Measurements from ENCODE around the gene OR8B4.
"Not testable (repeated sequence)": the region's sequence is repeated elsewhere in the genome, so short reads cannot be mapped to it uniquely, and the experiment has no call there.

OR8B4 gene, protein sequence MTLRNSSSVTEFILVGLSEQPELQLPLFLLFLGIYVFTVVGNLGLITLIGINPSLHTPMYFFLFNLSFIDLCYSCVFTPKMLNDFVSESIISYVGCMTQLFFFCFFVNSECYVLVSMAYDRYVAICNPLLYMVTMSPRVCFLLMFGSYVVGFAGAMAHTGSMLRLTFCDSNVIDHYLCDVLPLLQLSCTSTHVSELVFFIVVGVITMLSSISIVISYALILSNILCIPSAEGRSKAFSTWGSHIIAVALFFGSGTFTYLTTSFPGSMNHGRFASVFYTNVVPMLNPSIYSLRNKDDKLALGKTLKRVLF

DNA sequence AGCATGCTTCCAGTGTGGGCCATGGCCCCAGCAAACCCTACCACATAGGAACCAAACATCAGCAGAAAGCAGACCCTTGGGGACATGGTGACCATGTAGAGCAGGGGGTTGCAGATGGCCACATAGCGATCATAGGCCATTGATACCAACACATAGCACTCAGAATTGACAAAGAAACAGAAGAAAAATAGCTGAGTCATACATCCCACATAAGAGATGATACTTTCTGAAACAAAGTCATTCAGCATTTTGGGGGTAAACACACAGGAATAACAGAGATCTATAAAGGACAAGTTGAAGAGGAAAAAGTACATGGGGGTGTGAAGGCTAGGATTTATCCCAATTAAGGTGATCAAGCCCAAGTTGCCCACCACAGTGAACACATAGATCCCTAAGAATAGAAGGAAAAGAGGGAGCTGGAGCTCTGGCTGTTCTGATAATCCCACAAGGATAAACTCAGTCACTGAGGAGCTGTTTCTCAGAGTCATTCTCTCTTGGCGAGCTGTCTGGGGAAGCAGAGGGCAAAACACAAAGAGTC is at the start of gene OR8B4:
Gene OR8B4 (minus strand): TSS at position 488 of the 538 bp plus-strand sequence. CDS start 0 bp downstream, at position 488.
- DNase-seq, result no peak

DNA sequence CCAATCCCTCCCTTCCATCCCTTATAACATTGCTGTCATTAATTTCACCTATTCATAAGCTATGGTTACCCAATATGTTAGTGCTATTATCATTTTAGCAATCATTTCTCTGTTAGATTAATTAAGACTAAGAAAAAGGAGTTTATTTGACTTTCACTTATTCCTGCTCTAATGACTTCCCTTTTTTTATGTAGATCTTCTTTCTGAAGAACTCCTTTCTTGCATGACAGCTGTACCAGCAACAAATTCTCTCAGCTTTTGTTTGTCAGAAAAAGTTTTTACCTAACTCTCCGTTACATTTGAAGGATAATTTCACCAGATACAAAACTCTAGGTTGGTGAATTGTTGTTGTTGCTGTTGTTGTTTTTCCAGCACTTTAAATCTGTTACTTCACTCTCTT is 49.4 kb upstream of the OR8B4 start:
- DNase-seq, result no peak

DNA sequence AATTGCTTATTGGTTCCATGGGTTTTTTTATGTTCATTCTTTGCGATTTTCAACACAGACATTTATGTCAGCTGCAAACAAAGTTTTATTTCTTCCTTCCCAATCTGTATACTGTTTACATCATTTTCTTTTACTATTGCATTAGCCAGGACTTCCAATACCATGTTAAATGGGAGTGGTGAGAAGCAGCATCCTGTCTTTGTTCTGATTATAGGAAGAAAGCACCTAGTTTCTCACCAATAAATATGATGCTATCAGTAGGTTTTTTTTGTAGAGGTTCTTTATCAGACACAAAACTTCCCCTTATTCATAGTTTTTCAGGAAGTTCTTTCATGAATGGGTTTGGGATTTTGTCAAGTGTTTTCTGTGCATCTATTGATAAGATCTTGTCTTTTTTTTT is 48.8 kb upstream of the OR8B4 start:
- no peak for DNase-seq

DNA sequence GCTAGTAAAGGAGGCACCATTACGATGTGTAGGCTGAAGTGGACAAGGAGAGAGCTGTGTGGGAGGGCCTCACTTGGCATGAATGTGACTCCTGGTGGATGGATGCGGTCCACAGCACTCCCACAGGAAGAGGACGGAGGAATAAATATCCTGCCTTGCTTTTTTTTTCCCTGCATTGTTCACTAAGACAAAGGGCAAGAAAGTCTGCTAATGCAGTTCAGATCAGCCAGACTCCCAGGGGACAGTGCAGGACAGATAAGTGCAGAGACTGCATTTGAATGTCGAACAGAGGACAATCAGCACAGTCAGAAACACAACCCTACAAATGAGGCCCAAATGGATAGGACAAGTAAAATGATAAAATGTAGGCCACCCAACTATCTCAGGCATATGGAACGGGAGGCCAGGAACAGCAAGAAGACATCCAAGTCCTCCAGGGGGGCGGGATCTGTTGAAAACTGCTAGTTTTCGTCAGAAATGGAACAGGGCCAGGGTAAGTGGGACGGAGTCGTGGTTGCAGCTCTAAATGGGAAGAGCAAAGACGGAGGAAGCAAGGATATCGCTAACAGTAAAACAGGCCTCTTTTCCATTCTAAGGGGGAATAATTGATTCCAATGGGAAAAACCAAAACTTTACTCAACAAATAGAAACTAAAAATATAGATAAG is 46.0 kb upstream of the OR8B4 start:
- DNase-seq, result no peak

DNA sequence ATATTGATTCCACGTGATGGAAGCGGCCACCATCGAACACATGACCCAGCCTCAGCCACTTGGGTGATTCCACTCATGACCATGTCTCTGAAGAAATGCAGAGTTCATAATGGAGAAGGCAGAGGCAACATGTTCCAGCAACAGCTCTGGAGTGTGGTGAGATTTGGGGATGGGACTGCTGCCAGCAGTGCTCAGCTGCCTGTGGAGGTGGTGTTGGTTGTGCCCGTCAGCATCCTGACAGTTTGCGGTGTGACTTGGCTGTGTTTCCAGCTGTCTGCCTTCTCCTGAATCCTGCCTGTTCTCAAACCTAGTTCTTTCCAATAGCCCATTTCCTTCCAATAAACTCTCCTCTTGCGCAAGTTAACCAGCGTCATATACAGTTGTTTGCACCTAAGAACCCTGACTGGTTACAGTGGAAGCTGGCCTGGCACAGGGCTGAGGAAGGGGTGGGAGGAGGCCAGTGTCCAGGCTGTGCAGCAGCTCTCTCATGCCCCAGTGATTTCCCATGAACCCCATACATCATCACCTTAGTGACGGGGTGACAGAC is 42.8 kb upstream of the OR8B4 start:
- no peak for DNase-seq

DNA sequence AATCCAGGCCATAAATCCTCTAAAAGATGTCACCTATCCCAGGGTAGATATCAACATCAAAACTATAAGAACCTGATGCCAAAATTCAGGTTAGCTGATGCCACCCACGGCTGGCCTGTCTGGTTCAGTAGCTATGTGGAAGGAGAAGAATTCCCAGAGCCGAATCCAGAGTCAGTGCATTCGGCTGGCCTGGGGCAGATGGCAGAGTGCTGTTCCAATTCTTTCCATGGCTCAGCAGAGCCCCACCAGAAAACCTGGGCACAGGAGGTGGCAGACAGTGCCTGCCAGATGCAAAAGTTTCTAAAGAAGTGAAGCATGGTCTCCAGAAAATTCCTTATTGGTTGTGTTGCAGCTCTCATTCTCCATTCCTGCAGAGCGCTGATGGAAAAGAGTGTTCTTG is 40.7 kb upstream of the OR8B4 start:
- DNase-seq, result no peak

DNA sequence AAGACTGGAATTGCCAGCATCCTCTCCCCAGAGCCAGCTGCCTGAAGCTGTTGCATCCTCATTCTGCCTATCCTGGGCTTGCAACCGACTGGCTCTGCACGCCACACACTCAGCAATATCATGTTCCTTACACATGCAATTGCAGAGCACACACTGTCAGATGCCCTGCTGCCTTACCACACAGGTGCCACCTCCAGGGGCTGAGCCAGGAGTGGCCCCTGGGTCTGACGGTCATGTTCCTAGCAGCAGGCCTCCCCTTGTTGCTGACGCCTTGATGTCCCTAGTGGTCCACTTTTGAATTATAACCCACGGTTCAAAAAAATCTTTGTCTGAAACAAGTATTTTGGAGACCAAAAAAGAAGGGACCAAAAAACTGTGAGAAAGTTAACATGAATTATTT is 39.3 kb upstream of the OR8B4 start:
- DNase-seq, result no peak

DNA sequence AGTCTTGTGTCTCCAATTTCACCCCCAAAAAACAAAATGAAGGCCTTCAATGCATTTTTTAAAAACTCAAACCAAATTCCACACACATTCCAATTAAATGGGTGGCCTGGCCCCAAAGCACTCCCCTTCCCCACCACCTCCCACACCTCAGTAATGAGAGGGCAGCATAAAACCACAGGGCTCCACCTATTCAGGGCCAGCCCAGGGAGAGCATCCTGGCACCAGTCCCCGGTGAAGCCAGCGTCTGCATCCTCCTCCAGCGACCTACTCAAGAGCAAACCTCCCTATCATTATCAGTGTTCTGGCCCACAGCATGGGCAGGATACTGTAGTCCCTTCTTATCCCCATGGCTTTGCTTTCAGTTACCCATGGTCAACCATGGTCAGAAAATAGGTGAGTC is 38.7 kb upstream of the OR8B4 start:
- DNase-seq, result no peak

DNA sequence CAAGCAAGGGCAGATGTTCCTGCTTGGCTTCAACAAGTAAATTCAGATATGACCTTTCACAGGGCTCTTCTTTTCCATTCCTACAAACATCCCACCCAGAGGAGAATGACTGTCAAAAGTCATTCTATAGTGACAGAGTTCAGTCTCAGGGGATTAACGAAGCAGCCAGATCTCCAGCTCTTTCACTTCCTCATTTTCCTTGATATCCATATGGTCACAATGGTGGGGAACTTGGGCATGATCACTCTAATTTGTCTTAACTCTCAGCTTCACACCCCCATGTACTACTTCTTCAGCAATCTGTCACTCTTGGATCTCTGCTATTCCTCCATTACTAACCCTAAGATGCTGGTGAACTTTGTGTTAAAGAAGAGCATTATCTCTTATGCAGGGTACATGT is 35.8 kb upstream of the OR8B4 start:
- no peak for DNase-seq

DNA sequence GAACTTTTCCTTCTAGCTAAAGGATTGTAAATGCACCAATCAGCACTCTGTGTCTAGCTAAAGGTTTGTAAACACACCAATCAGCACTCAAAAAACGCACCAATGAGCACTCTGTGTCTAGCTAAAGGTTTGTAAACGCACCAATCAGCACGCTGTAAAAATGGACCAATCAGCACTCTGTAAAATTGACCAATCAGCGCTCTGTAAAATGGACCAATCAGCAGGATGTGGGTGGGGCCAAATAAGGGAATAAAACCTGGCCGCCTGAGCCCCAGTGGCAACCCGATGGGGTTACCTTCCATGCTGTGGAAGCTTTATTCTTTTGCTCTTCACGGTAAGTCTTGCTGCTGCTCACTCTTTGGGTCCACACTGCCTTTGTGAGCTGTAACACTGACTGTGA is 34.7 kb upstream of the OR8B4 start:
- not testable (repeated sequence) for DNase-seq

DNA sequence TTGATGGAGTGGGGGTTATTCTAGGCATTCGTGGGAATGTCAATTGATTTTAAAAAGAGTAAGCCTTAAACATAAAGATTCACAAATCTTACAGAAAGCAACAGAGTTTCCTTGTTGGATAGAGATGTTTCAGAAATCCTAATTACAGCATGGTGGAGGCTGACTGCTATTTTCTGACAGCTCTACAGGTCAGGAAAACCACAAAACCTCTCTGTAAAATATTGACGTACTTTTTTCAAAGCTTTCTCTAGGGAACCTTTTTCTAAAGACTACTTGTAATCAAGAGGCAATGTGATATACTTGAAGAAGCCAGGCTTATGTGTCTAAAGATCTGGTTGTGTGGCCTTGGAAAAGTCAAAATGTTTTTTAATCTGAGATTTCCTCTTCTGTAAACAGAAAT is 29.9 kb upstream of the OR8B4 start:
- DNase-seq, result no peak

DNA sequence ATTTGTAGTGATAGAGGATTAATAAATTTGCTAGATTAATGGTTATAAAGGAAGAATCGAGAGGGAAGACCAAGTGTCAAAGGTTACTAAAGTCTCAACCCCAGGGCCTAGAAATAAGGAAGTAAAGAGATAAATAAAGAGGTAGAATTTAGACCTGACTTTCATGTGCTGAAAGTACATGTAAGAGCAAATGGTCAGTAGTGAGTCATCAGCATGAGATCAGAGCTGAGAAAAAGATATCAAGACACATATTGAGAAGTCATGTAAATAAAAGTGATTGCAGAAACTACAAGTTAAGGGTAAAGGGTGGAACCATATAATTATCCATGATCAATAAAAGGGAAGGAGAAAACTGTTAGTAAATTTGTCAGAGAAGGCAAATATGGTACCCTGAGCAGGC is 22.2 kb upstream of the OR8B4 start:
- DNase-seq, result no peak

DNA sequence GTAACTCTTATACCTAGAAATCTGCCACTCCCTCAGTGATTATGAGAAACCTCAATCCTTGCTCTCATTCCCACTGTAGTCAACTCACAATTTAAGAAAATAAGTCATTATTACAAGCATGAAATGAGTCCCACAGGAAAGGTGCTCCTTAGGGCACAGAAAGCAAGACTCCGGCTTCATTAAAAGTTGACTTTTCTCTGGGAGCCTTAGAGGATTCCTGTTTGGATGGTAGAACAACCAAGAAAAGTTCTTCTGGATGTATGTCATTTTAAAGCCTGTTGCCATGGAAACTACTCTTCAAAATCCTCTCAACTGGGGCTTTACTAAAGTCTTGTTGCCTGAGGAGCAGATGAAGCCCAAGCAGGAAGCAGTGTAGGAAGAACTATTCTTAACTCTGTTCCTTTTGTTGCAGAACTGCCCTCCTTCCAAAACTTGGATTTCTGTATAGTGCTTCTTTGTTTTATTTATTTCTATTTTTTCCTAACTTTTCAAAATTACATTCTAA is 21.0 kb upstream of the OR8B4 start, which contains the start of gene OR8B8:
Gene OR8B8 (minus strand): TSS at position 51 of the 505 bp plus-strand sequence. CDS start 4,611 bp downstream, outside the sequence.
- no peak for DNase-seq

DNA sequence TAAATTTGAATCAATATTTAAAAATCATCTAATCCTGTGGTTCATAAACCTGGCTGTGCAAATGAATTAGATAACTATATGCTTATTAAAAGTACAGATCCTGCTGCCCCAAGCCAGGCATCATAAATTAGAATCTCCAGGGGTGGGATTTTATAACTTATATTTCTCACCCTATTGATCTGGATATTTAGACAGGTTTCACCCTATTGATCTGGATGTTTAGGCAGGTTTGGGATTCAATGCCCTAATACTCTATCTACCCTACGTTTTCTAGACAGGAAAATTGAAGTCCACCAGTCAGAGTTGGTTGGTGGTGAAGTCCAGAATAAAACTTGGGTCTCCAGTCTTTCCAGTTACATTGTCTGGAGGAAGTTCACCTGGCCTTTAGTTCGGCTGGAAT is 18.2 kb upstream of the OR8B4 start:
- DNase-seq, result no peak

DNA sequence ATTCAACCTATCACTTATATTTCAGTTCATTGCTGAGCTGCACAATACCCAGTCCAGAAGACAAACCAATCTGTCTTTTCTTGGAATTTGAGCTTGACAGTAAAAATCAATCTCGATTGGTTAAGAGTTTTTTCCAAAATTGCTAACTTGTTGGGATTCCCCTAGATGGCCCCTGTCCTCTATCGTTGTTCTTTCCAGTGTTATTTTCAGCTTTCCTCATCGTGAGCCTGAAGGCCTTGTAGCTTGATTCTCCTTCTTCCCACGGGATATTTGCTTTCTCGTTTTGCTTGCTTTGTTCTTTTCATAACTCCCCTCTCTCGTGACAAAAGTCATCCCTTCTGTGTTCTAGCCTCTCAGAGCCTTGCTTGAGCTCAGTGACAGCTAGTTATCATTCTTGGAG is 17.8 kb upstream of the OR8B4 start:
- no peak for DNase-seq

DNA sequence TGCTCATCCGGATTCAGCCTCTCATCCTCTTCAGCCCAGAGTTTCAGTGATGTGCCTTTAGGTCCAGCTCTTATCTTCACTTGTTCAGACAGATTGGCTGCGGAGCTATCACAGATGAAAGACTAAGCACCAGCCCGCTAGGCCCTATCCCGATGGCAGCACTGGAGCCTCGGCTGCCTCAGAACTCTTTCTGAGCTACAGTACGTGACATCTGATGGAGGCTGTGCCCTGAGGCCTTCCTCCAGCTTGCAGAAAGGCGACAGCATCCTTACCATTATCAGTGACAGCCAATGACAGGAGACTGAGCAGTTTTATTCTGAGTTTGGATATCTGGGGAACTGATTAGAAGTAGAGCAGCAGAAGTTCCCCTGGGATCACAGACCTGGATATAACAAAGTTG is 16.8 kb upstream of the OR8B4 start:
- DNase-seq, result no peak

DNA sequence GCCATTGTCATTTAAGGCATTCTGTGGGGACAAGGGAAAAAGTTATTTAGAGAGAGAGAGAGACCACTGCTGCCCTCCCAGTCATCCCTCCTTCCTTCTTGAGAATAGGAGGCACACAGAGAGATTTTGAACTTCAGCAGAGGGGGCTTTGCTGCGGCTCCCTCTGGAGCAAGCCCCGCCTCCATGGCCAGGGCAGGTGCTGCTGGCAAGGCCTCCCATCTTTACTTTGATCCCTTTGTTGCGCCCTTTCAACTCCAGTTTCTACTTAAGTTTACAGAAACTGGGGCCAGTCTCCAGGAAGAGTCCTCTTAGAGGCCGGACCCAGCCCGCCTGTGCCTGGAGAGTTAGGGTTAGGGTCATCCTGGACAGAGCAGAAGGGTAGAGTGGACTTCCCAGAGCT is 16.4 kb upstream of the OR8B4 start:
- DNase-seq, result no peak

DNA sequence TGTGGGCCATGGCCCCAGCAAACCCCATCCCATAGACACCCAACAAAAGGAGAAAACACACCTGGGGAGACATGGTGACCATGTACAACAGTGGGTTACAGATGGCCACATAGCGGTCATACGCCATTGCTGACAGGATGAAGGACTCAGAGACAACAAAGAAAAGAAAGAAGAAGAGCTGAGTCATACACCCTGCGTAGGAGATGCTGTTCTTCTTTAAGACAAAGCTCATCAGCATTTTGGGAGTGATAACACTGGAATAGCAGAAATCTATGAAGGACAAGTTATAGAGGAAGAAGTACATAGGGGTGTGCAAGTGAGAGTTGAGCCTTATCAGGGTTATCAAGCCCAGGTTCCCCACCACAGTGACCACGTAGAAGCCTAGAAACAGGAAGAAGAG is 15.9 kb upstream of the OR8B4 start:
- no peak for DNase-seq

DNA sequence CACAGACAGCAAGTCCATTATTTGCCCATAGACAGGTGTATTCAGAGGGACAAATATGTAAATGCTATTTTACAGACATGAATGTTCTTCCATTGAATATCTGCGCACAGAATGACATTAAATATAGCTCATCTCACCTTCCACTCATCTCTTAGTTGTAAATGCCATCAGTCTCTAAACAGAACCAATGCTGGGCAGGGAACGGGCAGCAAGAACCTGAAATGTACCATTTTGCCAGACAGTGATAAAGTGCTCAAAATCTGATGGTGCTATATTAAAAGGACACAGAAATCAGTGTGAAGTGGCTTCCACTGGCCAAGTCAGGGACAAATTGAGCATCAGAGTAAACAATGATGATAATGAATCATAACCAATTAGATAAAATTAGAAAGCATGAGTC is 10.0 kb upstream of the OR8B4 start:
- no peak for DNase-seq

DNA sequence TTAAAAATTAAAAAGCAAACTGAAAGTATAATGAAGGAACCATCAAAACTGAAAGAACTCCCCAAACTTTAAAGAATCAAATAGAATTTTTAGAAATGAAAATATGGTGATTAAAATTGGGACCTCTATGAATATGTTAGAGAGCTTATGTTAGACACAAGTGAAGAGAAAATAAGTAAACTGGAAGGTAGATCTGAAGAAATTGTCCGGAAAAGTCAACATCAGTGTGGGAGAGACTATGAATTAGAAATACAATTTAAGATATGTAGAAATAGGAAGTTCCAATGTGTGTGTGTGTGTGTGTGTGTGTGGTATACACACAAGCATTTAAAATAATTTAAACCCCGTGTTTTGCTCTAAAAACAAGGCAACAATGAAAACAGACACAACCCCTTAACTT is 4.9 kb upstream of the OR8B4 start:
- no peak for DNase-seq

DNA sequence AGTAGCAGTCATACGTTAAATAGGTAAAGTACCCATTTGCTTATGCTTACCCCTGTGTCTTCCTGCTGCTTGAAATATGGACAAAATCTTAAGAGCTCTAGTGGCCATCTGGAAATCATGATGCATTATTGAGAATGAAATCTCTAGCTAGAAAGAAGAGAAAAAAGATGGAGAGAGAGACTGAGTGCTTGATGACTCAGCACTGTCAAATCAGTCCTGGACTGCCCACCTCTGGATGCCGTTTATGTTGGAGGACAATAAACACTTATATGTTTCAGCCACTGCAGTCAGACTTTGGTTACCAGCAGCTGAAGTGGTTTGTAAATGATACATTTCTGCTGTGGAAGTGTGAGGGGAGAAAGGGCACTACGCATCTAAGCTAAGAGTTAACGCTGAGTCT is 3.6 kb downstream of the OR8B4 start:
- DNase-seq, result no peak

DNA sequence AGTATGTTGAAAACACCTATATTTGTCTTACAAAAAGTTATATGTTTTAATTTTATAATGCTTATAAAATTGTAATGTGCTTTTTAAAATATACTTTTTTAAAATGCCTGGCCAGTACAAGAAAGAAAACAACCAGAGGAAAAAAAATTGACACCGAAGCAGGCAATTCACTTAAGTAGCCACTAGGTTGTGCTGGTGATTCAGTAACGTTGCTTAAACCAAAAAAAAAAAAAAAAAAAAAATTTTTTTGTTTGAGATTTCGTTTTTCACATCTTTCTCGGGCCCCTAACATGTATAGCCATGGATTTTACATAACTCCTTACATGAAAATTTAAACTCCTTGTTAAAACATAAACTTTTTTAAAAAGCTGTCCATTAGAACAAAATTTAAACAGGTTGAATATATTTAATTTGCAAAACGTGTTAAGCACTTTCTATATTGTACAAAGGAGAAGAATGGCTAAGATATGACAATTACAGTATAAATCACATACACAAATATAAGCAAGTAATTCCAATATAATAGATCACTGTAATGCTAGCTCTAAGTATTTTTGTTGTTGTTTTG is 9.2 kb downstream of the OR8B4 start:
- no peak for DNase-seq

DNA sequence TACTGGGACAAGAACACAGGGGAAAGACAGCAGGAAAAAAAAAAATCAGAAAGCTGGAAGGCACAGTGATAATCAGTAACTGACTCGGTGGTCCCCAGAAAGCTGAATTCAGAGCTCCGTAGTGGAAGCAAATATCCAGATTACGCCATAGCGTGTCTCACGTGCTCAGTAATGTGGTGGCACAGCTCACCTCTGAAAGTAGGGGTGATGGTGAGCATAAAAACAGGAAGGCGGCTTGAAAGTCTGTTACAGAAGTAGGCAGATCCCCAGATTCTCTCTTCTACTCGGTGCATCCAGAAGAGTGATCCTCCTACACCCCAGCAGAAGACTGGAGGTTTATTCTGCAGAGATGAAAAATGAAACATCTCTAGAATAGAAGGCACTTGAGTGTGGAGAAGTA is 14.8 kb downstream of the OR8B4 start:
- DNase-seq, result no peak

DNA sequence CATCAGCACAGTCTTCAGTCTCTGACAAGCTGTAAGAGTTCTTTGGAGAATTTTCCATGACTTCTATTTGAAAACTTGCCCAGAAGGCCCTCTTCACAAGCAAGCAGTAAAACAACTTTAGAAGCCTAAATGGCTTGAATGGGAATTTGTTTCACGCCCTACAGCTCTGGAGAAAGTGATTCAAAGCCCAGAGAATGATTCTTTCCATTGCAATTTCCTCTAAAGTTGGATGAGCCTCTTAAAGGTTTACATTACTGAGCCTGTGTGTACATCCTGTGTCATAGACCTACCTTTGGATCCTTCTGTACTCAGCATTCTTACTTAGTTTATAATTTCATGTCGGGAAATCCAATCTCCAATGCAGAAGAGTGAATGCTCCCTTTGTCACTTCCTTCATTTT is 19.1 kb downstream of the OR8B4 start:
- DNase-seq, result no peak

Data from NCI-H1436 treated with DMSO at 0.1 percent for 48 hours (cell line).